Lower leg skin (tissue), 4 donors: Measurements from ENCODE around the gene KIF5C. TPM values are rescaled to one million over a fixed set of nuclear protein-coding genes. Genes with fewer than 3 reads are reported as not detected.

Source experiments
- DNase-seq, 2 donors: peaks; one replicate each; pipeline ENCODE4 v3.0.0-alpha.2; 2019; ENCODE audit warnings: low spot score in 2 of 2
- H3K4me3 ChIP-seq: fragments of 200-600 bp; sonication (generic); 2 replicates; pipeline ENCODE4 v1.5.1; 2017; ENCODE audit warnings: mild to moderate bottlenecking, low read depth; ENCODE audit not compliant: poor library complexity, severe bottlenecking
- POLR2A ChIP-seq, 2 donors: fragments of 450-650 bp; IDR thresholded peaks; one replicate each; pipeline ENCODE4 v1.6.1; 2016 to 2017; ENCODE audit warnings: antibody characterized with exemption in 2 of 2, mild to moderate bottlenecking in 1 of 2, moderate library complexity in 1 of 2
- WGBS, 2 donors: methylation state at CpG; one replicate each; pipeline ENCODE4 v1.1.5; 2018; 5-methylcytosine and 5-hydroxymethylcytosine counted together
- intact Hi-C: fragments of 100-400 bp; cut with DNase I; formaldehyde crosslinking; loops from one replicate; pipeline ENCODE4 v1.15.0; 2023; ENCODE audit warnings: low total_unique reads
- total RNA-seq, 4 donors: library from RNA; depleted of rRNA; stranded (reverse); fragments of >200 nt; gene quantifications; one replicate each; pipeline ENCODE4 v1.1.0, GENCODE V29; 2016
- TF ChIP-seq, protein P1 (sequence below), 3 donors: fragments of 450-650 bp; IDR thresholded peaks; one replicate each; pipeline ENCODE4 v1.5.1; 2016; ENCODE audit warnings: antibody characterized with exemption in 3 of 3, mild to moderate bottlenecking in 3 of 3, moderate library complexity in 2 of 3

The KIF5C gene
- total RNA-seq, 4 donors from 2014 or later, result 0.99 to 1.9 (median 1.3) TPM

DNA sequence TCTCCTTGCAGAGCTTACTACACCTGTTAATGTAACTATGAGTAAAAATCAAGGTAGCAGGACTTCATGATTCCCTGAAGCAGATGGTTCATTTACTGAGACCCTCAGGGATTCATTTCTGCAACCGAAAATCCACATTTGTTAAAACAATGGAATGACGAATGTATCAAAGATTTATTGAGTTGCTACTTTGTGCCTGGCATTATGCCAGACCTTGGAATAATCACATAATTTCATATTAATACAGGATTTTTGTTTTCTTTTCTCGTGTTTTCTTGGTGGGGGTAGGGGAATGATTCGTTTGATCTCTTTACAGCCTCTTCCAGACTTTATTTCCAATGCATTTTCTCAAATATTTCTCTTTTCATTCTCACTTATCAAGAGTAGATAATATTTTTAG, 8.9 kb upstream of the KIF5C start:
- no peak for DNase-seq
- intact Hi-C loops, result no loop called here
- H3K4me3 ChIP-seq, result no peak overlapping the region
- TF ChIP-seq, protein P1, sequence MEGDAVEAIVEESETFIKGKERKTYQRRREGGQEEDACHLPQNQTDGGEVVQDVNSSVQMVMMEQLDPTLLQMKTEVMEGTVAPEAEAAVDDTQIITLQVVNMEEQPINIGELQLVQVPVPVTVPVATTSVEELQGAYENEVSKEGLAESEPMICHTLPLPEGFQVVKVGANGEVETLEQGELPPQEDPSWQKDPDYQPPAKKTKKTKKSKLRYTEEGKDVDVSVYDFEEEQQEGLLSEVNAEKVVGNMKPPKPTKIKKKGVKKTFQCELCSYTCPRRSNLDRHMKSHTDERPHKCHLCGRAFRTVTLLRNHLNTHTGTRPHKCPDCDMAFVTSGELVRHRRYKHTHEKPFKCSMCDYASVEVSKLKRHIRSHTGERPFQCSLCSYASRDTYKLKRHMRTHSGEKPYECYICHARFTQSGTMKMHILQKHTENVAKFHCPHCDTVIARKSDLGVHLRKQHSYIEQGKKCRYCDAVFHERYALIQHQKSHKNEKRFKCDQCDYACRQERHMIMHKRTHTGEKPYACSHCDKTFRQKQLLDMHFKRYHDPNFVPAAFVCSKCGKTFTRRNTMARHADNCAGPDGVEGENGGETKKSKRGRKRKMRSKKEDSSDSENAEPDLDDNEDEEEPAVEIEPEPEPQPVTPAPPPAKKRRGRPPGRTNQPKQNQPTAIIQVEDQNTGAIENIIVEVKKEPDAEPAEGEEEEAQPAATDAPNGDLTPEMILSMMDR (IDR thresholded peaks at IDR 0.05), result no peak
- no peak for TF ChIP-seq POLR2A (IDR thresholded peaks at IDR 0.05)
- 66 to 72% methylated on average over 4 of the region's 4 CpGs for WGBS, 2 donors

DNA sequence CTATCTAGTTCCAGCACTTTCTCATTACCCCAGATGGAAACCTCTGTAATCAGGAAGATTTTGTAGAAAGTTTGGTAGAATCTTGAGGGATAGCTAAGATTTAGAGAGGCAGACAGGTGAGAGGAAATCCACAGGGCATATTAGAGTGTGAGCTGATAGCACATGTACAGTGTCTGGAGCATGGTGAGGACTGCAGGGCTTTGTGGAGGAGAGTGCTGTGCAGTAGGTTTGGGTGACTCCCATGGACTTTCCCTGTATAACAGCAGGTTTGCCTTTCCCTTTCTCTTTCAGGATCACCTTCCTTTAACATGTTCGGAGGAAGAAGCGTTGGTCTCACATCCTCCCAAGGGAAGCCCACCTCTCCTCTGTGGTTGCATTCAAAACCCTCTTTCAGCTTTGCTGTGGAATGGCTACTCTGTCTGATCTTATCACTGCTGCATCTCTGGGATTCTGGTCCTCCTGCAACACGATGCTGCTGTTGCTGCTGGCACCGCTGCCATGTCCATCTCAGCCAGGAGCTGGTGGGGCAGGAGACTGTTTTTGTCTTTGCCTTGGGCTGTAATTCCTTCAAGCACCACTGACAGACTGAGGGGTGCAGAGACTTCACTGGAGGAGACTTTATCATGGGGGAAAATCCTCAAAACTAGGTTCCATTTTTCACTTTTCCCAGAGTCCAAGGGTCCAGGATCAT, 7.8 kb upstream of the KIF5C start:
- H3K4me3 ChIP-seq, result no peak overlapping the region
- WGBS, 2 donors, result 66 to 69% methylated on average over 4 of the region's 4 CpGs
- intact Hi-C loops, result no loop called here
- no peak for TF ChIP-seq POLR2A (IDR thresholded peaks at IDR 0.05)
- TF ChIP-seq, protein P1 (IDR thresholded peaks at IDR 0.05), result no peak
- DNase-seq, result no peak

GRCh38 chr2:148875387-148876051, 492 bp downstream of the KIF5C start:
- H3K4me3 ChIP-seq, result no peak overlapping the region
- WGBS, 2 donors, result 0 to 1% methylated on average over 5 to 37 of the region's 74 CpGs
- intact Hi-C loops, result no loop called here
- DNase-seq, result no peak
- TF ChIP-seq POLR2A (IDR thresholded peaks at IDR 0.05), result no peak
- TF ChIP-seq, protein P1 (IDR thresholded peaks at IDR 0.05), result no peak

DNA sequence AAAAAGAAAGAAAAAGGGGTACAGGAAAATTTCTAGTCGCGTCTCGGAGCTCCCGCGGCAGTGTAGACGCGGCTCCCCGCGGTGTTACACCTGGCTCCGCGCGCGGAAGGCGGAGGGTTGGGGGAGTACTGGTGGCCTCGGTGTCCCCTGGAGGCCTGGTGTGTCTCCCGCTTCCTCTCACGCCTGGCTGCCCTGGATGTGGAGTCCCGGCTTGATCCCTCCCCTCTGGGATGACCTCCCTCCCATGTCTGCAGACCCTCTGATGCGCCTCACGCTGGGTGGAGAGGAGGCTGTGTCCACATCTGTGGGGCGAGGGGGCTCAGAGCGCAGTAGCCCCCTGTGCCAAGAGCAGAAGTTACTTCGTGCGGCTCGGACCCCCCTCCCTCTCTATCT, 1.2 kb downstream of the KIF5C start:
- TF ChIP-seq, protein P1 (IDR thresholded peaks at IDR 0.05), result no peak
- TF ChIP-seq POLR2A (IDR thresholded peaks at IDR 0.05), result no peak
- H3K4me3 ChIP-seq, result no peak overlapping the region
- intact Hi-C loops, result no loop called here
- 2 to 6% methylated on average over 25 of the region's 25 CpGs for WGBS, 2 donors
- no peak for DNase-seq

DNA sequence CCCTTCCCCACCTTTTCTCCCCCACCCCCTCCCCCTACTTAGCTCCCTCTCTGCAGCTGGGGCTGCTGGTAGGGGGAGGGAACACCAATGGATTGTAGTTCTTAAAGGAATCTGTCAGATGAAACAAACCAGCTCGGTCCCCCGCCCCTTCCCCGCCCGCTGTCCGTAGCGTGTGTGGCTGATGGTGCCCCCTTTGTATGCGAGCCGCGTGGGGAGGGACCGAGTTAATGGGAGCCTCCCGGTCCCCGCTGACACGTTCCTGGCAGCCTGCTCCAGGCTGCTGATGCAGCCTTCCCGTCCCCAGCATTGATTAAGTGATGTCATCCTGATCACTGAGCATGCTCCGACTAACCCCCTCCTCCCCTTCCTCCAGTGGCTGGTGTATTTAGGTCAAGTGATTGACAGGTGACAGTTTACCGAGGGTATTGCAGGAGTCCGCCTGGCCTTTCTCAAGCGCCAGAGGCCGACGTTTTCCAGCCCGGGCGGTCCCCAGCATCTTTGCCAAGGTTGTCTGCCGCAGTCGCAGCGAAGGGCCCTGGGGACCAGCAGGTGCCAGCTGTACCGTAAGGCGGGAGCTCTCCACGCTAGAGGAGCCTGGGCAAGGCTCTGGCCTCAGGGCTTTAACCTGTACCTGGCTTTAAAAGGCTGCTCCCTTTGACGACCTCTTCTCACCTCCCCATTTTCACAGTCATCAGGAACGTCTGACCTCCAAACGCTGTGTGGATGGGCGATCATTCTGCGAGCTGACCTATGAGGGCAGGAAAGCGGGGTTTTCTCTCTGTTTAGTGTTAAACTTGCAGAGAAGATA, 1.8 kb downstream of the KIF5C start:
- WGBS, 2 donors, result 4 to 8% methylated on average over 26 to 34 of the region's 34 CpGs
- intact Hi-C loops, result no loop called here
- TF ChIP-seq, protein P1 (IDR thresholded peaks at IDR 0.05), result no peak
- no peak for TF ChIP-seq POLR2A (IDR thresholded peaks at IDR 0.05)
- H3K4me3 ChIP-seq, result no peak overlapping the region
- no peak for DNase-seq
